ENCODE results near the gene FAM227A.

FAM227A gene

DNA sequence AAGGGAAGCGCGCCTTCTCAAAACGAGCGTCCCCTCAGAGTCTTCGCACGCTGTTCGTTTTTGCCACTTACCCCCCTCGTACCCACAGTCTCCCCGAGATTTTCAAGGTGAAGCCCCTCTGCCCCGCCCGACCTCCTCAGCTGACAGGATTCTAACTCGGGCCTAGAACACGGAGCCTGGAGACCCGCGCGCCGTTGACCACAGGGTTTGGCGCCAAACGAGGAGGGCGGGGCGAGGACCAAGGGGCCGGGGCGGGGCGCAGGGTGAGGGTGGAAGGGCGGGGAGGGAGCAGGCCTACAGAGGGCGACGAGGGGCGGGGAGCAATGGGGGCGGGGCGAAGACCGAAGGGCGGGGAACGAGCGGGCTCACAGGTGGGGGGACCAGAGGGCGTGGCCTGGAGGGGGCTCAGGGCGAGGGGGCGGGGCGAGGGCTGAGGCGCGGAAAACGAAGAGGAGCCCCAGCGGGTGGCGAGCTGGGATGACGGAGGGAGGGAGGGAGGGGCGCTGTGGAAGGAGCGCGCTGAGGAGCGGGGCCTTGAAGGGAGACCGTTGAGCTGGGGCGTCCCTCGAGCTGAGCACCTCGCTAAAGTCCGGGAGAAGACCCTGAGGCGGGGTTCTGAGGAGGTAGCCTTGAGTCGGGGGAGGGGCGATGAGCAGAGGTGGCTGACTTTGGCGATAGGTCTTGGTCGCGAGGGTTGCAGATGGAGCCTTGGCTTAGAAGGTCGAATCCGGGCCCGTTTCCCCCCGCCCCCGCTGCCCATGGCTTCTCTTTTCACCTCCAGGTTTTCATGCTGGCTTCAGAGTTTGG is 86.0 kb downstream of the FAM227A start, which contains the start of gene DMC1:
TSS of gene DMC1 (minus strand) at position 212 of the 807 bp plus-strand sequence. CDS start 1,927 bp downstream, outside the sequence.
- H3K4me3 ChIP-seq (ENCODE audit: low read depth, low read length), result peak within 1 kb of the TSS; percentile 76
- DNase-seq (ENCODE audit: low read depth), result peak; percentile 96
- TF ChIP-seq, protein P1, sequence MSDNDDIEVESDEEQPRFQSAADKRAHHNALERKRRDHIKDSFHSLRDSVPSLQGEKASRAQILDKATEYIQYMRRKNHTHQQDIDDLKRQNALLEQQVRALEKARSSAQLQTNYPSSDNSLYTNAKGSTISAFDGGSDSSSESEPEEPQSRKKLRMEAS (IDR thresholded peaks at IDR 0.05; ENCODE audit: low read depth, low read length), result 0 out of 2 replicates have a peak, but pooled peaks have one; percentile 21
- peak; percentile 42; the same call in 1 of the 2 replicates for TF ChIP-seq MYC (IDR thresholded peaks at IDR 0.05; ENCODE audit: low read depth, low read length)
- TF ChIP-seq, protein P2, sequence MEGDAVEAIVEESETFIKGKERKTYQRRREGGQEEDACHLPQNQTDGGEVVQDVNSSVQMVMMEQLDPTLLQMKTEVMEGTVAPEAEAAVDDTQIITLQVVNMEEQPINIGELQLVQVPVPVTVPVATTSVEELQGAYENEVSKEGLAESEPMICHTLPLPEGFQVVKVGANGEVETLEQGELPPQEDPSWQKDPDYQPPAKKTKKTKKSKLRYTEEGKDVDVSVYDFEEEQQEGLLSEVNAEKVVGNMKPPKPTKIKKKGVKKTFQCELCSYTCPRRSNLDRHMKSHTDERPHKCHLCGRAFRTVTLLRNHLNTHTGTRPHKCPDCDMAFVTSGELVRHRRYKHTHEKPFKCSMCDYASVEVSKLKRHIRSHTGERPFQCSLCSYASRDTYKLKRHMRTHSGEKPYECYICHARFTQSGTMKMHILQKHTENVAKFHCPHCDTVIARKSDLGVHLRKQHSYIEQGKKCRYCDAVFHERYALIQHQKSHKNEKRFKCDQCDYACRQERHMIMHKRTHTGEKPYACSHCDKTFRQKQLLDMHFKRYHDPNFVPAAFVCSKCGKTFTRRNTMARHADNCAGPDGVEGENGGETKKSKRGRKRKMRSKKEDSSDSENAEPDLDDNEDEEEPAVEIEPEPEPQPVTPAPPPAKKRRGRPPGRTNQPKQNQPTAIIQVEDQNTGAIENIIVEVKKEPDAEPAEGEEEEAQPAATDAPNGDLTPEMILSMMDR (IDR thresholded peaks at IDR 0.05; ENCODE audit: low read depth, low read length), result no peak
- TF ChIP-seq POLR2A (IDR thresholded peaks at IDR 0.05; ENCODE audit: extremely low read depth, insufficient read length), result peak; percentile 30

DNA sequence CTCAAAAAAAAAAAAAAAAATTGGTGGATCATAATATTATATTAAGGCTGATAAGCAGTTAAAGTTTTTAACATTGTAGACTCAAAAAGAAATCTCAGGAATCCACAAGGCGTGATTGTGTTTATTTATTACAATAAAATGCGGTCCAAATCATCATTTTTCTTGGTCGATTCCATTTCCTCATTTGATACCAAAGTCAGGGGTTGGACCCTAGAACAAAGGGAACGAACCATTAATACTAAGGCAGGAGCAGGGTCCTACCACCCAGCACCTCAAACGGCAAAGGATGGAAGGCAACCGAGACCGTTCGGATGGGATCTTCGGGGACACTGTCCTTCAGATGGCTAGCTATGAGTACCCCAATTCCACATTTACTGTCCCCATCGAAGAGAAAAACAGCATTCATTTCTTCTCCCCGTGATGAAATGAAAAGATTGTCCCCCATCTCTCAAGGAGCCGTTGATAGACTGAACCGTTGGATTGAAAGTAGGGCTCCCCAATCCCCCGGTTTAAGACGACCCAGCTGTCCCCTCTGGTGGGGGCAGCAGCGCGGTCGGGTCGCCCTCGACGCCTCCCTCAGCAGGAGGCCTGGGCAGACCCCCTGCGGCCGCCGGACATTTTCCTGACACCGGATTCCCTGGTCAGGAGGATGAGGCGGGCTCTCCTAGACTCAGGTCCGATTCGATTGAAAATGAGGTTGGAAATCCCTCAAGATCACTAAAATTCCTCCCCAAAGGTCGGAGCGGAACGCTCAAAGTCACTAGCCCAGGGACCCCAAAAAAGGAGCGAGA is 86.8 kb downstream of the FAM227A start:
- TF ChIP-seq, protein P1 (IDR thresholded peaks at IDR 0.05; ENCODE audit: low read depth, low read length), result no peak
- TF ChIP-seq MYC (IDR thresholded peaks at IDR 0.05; ENCODE audit: low read depth, low read length), result no peak
- TF ChIP-seq, protein P2 (IDR thresholded peaks at IDR 0.05; ENCODE audit: low read depth, low read length), result no peak
- TF ChIP-seq POLR2A (IDR thresholded peaks at IDR 0.05; ENCODE audit: extremely low read depth, insufficient read length), result no peak
- peak; percentile 36 for DNase-seq (ENCODE audit: low read depth)
- H3K4me3 ChIP-seq (ENCODE audit: low read depth, low read length), result peak overlapping the region; percentile 76

DNA sequence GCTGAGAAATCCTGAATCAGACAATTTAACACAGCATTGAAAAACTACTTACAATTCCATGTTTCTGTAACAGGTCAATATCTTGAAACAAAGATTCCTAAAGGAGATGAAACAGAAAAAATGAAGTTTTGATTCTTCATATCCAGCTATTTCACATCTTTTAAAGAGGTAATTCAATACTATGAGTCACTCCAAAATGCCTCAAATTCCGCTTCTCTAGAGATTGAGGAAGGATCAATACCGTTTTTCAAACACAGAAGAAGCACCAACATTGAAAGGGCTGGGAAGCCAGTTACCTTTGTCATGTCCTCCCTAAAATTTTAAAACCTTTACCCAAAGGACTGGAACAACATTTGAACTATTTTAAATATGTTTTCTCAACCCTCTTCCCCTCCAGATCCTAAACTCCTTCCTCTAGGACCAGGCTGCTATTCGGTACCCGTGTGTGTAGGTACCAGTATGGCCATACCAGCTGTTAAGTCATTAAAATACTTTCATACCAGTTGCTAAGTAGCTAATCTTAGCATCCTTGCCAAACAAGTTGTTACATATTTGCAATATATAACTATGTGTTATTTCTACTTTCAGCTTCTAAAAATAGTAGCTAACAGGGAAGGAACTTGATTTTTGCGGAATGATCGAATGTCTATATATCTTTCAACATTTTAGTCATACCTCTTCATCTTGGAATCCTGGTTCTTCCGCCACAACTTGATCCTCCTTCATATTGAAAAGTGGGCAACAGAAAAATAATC is 88.5 kb downstream of the FAM227A start:
- H3K4me3 ChIP-seq (ENCODE audit: low read depth, low read length), result no peak overlapping the region
- no peak for TF ChIP-seq POLR2A (IDR thresholded peaks at IDR 0.05; ENCODE audit: extremely low read depth, insufficient read length)
- TF ChIP-seq, protein P2 (IDR thresholded peaks at IDR 0.05; ENCODE audit: low read depth, low read length), result no peak
- TF ChIP-seq, protein P1 (IDR thresholded peaks at IDR 0.05; ENCODE audit: low read depth, low read length), result no peak
- TF ChIP-seq MYC (IDR thresholded peaks at IDR 0.05; ENCODE audit: low read depth, low read length), result no peak
- DNase-seq (ENCODE audit: low read depth), result no peak

DNA sequence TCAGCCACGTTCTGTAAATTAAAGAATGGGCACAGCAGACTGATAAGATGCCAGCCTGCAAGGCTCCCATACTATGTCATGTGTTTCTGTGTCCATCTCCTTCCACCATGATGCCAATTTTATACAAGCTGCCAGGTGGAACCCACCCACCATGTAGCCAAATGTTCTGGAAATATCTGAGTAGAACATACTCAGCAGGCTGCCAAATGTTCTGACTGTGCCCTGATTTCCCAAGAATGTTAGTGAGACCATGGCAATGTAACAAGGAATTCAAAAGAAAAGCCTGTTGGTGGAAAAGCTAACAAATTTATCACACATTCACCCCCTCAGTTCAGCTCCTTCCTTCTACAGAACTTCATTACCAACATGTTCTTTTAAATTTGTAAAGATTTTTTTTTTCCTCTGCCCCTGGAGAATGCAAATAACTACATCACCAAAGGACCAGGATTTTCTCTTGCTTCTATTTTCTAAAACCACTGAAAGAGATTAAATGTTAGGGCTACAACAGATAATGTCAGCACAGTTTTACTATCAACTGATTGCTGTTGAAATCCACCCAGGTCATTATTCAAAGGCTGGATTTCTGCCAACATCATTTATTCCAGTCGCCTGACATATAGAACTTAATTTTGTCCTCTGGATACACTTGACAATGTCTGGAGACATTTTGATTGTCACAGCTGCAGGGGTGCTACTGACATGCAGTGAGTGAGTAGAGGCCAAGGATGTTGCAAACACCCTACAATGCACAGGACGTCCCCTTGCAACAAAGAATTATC is 89.3 kb downstream of the FAM227A start:
- H3K4me3 ChIP-seq (ENCODE audit: low read depth, low read length), result no peak overlapping the region
- no peak for DNase-seq (ENCODE audit: low read depth)
- TF ChIP-seq, protein P1 (IDR thresholded peaks at IDR 0.05; ENCODE audit: low read depth, low read length), result no peak
- TF ChIP-seq MYC (IDR thresholded peaks at IDR 0.05; ENCODE audit: low read depth, low read length) (no peak), POLR2A (IDR thresholded peaks at IDR 0.05; ENCODE audit: extremely low read depth, insufficient read length) (no peak)
- TF ChIP-seq, protein P2 (IDR thresholded peaks at IDR 0.05; ENCODE audit: low read depth, low read length), result no peak
